HG03378 (cell line): ENCODE data around the gene CEP57L1.
A peak's percentile ranks its signal among the peaks of the same experiment; 100 is the strongest.
"Not testable (repeated sequence)": the region's sequence is repeated elsewhere in the genome, so short reads cannot be mapped to it uniquely, and the experiment has no call there.

Experiments
- ATAC-seq: cut with Tn5 transposase; IDR thresholded peaks from one replicate; pipeline ENCODE4 v1.9.1; 2021; ENCODE audit warnings: mild to moderate bottlenecking, moderate library complexity; ENCODE audit not compliant: unreplicated experiment

CEP57L1 gene

GRCh38 chr6:109073344-109074132, 21.8 kb upstream of the CEP57L1 start:
- no peak for ATAC-seq

DNA sequence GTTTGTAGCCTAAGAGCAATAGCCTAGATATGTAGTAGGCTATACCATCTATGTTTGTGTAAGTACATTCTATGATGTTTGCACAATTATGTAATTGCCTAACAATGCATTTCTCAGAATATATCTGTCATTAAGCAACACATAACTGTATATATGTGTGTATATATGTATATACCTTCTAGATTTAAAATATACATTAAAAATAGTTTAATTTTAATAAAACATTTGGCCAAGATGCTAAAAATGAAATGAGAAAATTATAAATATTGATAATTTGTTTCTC, 21.2 kb upstream of the CEP57L1 start:
- ATAC-seq = no peak

DNA sequence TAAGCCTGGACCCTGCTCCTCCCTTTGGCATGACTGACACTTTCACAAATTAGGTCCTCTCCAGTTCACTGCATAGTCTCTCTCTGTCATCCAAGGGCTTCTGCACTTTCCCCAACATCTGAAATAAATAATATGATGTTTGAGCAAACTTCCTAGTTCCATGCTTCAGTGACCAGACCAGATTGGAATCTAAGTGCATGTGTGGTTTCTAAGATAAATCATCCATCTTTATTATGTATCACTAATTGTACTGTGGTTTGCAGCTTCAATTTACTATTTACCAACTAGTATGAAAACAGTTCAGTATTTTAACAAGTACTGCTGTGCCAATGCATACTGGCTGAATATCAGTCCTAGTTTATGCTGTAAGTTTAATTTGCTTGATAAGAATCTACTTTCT, 19.4 kb upstream of the CEP57L1 start:
- no peak for ATAC-seq

- no peak for ATAC-seq
Measured at GRCh38 chr6:109076377-109076776, 18.9 kb upstream of the CEP57L1 start.

GRCh38 chr6:109079981-109080380, 15.3 kb upstream of the CEP57L1 start:
- no peak for ATAC-seq

GRCh38 chr6:109081026-109081425, 14.3 kb upstream of the CEP57L1 start:
- ATAC-seq = no peak

DNA sequence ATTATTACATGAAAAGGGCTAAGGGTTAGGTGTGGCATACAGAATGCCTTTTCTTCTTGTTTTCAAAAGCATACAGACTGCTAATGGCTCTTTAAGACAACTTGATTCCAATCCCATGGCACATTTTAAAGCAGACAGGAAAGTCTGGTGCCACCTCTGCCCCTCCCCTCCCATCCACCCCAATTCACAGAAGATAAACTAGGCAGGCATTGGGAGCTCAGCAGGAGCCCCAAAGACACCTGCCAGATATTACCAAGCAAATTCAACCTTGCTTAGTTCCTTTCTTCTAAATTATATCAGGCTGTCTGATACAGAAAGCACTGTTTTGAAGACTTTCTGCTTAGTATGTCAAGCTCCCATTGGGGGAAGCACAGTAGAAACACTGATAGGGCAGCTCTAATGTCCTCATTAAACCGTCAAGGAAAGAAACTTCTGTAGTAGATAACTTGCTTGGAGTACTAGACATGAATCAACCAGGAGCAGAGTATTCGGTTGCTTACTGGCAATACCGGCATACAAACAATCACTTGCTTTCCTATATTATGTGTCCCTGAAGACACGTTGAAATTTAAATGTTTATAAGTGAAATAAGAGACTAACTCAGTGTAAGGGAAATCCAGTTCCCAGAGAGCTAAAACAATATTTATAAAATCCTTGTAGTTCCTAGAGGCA, 13.7 kb upstream of the CEP57L1 start:
- ATAC-seq = no peak

DNA sequence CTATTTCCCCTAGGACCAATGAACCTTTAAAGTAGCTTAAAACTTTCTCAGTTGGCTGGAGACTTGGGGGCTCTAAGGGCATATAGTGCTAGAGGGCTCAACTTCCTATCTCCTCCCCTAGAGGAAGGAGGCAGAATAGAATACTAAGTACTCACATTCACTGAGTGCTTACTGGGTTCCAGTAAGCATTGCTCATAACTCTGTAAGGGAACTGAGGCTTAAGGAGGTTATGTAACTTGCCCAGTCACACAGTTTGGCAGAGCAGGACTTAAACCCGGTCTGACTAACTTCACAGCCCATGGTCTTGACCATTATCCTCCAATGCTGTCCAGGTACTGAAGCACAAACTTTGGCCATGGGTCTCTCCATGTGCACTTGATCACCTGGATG, 13.1 kb upstream of the CEP57L1 start:
- ATAC-seq = no peak

- no peak for ATAC-seq
Measured at GRCh38 chr6:109083657-109084056, 11.7 kb upstream of the CEP57L1 start.

DNA sequence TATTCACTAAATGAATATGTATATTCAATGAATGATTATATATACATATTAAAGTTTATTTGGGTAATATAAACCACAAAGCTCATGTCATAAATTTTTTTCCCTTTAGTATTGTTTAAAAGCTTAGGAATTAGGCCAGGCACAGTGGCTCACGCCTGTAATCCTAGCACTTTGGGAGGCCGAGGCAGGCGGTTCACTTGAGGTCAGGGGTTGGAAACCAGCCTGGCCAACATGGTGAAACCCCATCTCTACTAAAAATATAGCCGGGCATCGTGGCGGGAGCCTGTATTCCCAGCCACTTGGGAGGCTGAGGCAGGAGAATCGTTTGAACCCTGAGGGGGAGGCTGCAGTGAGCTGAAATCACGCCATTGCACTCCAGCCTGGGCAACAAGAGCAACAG, 11.2 kb upstream of the CEP57L1 start:
- ATAC-seq = not testable (repeated sequence)

- ATAC-seq = no peak
Measured at GRCh38 chr6:109087661-109088264, 7.5 kb upstream of the CEP57L1 start.

DNA sequence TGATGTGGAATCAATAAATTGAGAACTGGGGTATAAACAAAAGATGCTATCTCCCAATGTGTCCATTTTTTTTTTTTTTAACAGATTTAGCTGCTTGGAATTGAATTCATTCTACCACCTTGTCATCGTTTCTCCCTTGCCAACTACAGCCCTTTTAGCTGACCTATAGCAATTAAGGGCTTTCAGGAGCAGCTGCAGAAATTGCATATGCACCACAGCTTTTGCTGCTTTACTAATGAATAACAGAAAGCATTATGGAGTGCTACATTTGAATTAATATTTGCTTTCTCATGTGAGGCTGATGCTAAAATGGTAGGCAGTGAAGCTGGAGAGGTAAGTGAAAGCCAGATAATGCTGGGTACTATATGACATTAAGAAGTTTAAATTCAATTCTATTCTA, 6.3 kb upstream of the CEP57L1 start:
- no peak for ATAC-seq

GRCh38 chr6:109091314-109092024, 3.8 kb upstream of the CEP57L1 start:
- no peak for ATAC-seq

DNA sequence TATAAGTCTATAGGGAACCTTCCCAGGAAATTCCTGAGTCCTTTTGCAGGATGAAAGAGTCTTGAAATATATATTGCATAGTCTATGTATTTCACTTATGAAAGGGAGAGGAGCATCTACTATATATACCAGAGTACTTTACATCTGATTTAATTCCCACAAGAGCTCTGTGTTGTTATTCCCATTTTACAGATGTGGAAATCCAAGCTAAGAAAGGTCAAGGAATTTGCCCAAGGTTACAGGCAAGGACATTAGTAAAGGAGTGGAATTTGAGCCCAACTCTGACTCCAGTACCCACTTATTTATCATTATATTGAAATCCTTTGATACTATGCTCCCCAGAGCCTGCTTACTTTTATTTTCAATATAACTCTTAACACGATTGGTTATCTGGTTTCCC, 3.2 kb upstream of the CEP57L1 start:
- no peak for ATAC-seq

DNA sequence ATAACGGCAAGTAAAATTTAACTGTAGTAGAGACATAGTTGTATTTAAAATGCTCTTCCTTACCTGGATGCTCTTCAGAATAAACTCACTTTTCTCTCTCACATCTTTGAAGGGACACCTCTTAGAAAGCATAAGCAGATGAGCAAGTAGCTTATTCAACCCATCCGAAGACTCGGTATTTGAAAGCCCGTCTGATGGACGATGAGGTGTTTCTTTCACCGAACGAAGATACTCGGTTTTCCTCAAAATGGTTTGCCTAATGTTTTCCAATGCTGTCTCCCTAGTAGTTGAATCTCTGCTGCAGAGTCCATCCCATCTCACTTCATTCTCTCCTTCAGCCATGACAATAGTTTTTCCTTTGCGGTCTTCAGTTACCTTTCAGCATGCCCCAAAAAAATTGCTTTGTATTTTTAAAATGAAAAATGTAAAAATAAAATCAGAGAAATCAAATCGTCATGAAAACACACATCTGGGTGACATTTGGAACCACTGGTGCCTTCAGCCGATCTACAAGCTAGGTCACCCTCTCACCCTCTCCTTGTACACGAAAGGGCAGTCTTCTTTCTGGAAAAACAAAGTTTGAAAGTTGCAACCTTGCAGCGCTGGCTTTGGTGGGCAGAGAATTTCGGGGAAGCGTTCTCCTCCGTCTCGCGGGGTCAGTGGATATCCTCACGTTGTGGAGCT, 1.4 kb upstream of the CEP57L1 start:
- no peak for ATAC-seq

DNA sequence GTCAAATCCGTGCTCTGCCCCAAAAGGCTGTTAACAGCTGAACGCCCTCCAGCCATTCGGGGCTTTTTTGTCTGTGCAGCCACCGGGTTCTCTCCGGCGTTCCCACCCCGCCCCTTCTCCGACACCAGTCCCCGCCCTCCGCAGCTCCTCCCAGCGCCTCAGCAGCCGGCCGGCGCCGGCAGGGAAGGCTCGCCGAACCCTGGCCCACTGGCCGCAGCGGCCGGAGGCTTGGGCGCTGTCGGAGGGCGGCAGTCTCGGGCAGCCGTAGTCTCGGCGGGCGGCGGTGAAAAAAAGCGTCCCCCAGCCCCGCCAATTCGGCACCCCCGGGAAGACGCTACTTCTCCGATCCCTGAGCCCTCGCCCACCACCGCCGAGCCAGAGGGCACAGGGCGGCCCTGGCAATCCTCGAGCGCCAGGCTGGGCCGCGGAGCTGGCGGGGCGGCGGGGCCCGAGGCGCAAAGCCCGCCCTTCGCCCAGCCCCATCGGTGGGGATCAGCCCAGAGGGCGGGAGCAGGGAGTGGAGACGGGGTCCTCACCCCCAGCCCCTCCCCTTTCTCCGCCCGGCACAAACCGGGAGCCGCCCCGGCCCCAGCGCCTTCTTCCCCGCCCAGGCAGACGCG, 781 bp upstream of the CEP57L1 start, which contains the start of gene SESN1:
Gene SESN1 (minus strand): TSS at position 431 of the 620 bp plus-strand sequence. CDS start 773 bp downstream, outside the sequence.
- ATAC-seq = peak; percentile 47

DNA sequence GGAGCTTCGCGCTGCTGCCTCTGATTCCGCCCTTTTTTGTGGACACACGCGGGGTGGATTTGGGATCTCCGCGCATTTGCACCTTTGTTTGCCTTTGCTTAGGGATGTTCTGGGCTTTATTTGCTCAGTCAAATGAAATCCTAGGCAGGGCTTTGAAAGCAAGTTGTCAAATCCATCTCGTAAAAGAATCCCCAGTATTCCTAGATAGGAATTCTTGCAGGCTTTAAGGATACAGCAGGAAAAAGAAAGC, 453 bp downstream of the CEP57L1 start:
- ATAC-seq = no peak

GRCh38 chr6:109096208-109096607, 901 bp downstream of the CEP57L1 start:
- ATAC-seq = no peak

DNA sequence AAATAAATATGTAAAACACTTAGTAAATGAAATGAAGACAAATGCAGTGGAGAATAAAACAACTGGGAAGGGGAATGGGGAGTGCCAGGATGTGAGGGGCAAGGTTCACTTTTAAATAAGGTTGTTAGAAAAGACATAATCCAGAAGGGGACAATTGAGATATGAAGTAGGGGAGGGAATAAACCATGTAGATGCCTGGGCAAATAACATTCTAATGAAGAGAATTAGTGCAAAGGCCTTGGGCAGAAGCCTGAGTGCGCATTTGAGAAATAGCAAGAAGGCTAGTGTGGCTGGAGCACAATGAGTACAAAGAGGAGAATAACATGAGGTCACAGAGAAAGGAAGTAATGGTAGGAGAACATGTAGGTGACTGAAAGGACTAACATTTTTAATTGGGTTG, 2.4 kb downstream of the CEP57L1 start:
- no peak for ATAC-seq

GRCh38 chr6:109102762-109103161, 7.5 kb downstream of the CEP57L1 start:
- ATAC-seq = no peak

- ATAC-seq = no peak
Measured at GRCh38 chr6:109103942-109104341, 8.6 kb downstream of the CEP57L1 start.
